Measurements from ENCODE around the gene FAM216B.

Gene FAM216B

DNA sequence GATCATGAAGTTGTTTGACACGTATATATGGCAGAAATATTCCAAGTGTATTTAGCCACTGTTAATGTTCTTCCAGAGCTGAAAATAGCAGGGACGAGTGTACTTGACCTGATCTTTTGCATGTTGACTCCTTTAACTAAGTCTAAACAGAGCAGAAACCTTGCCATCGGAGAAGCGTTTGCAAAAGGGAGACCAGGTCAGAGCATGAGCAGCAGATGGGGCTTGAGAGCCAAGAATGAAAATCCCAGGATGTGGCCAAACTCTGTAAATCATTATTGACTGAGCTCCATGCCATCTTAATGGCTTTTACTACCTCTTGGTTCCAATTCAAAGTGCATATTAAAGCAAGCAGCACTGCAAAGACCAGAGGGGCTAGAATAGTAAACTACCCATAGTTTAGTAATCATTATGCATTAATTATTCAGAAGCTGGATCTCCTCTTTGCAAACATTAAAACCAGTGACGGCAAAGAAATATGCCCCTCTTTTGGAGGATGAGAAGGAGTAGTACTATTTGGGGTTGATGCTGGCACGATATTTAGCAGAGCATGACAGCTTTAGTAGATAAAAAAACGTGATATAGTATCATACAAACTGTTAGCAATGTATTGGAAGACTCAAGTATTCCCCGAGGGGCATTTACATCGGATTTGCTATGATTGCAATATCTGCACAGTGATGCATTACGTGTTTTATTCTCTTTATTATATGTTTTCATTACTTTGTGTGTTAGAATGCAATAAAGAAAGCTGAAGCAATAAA lies 55.7 kb downstream of the FAM216B start:
- DNase-seq (ENCODE audit: low spot score), result no peak
